ENCODE data around the gene MAP3K4.

GRCh38 chr6:161050134-161050765 lies 58.7 kb downstream of the MAP3K4 start:
- TF ChIP-seq CTCF (conservative IDR thresholded peaks at IDR 0.05; ENCODE audit: low read depth, low read length) (no peak), EZH2 (IDR thresholded peaks at IDR 0.05; ENCODE audit: borderline replicate concordance, low read depth, low read length, poor library complexity, severe bottlenecking) (no peak)

Measured in A673 (cell line).